Body of pancreas (tissue), 4 donors: Measurements from ENCODE around the gene ITPK1. TPM values are rescaled to one million over a fixed set of nuclear protein-coding genes. Genes with fewer than 3 reads are reported as not detected.

Experiments
- ATAC-seq: fragments of 150-250 bp; one replicate; pipeline ENCODE4 v1.9.1; 2016
- DNase-seq, 4 donors: peaks; one replicate each; pipeline ENCODE4 v3.0.0-alpha.2; 2019
- H3K27ac ChIP-seq, 4 donors: fragments of 200-600 bp; sonication (generic); 1 replicate in 3 of 4; 2 replicates in 1 of 4; pipeline versions ENCODE4 v1.5.1 to v1.6.1; 2016 to 2019; ENCODE audit warnings: mild to moderate bottlenecking in 1 of 4, mixed read lengths in 1 of 4, moderate library complexity in 1 of 4
- H3K27me3 ChIP-seq, 2 donors: fragments of 200-600 bp; sonication (generic); one replicate each; pipeline ENCODE4 v1.6.0; 2016; ENCODE audit warnings: mild to moderate bottlenecking in 1 of 2
- H3K36me3 ChIP-seq, 2 donors: fragments of 200-600 bp; sonication (generic); replicated peaks in 1 of 2; 2 replicates each; pipeline ENCODE4 v1.5.1; 2016; ENCODE audit warnings: low read depth in 2 of 2; ENCODE audit not compliant: insufficient read depth in 1 of 2
- H3K4me1 ChIP-seq: fragments of 200-600 bp; sonication (generic); one replicate; pipeline ENCODE4 v1.6.0; 2016
- H3K4me3 ChIP-seq, 2 donors: fragments of 200-600 bp; sonication (generic); 1 replicate in 1 of 2; 2 replicates in 1 of 2; pipeline ENCODE4 v1.5.1; 2016 to 2019
- H3K9me3 ChIP-seq, 3 donors: fragments of 200-600 bp; sonication (generic); 1 replicate in 2 of 3; 2 replicates in 1 of 3; pipeline ENCODE4 v1.5.1; 2016
- POLR2A ChIP-seq, 3 donors: fragments of 450-650 bp; IDR thresholded peaks; one replicate each; pipeline ENCODE4 v1.6.1; 2016; ENCODE audit warnings: antibody characterized with exemption in 3 of 3, mild to moderate bottlenecking in 2 of 3
- WGBS, 2 donors: methylation state at CpG; one replicate each; pipeline ENCODE4 v1.1.5; 2017; 5-methylcytosine and 5-hydroxymethylcytosine counted together
- intact Hi-C: fragments of 100-400 bp; cut with DNase I; formaldehyde crosslinking; loops from one replicate; pipeline ENCODE4 v1.15.1; 2023
- total RNA-seq, 2 donors: library from RNA; depleted of rRNA; stranded (reverse); fragments of >200 nt; gene quantifications; one replicate each; pipeline ENCODE4 v1.1.0, GENCODE V29; 2016
- TF ChIP-seq, protein P1 (sequence below), 7 experiments: fragments of 450-650 bp in 4 of 7; fragments of 200-600 bp in 3 of 7; sonication (generic) in 3 of 7; IDR thresholded peaks; one replicate each; pipeline ENCODE4 v1.5.1; 2016 to 2019; ENCODE audit warnings: antibody characterized with exemption in 7 of 7

The ITPK1 gene
- total RNA-seq, 2 donors from 2014 or later: 30.1 to 32.6 TPM

DNA sequence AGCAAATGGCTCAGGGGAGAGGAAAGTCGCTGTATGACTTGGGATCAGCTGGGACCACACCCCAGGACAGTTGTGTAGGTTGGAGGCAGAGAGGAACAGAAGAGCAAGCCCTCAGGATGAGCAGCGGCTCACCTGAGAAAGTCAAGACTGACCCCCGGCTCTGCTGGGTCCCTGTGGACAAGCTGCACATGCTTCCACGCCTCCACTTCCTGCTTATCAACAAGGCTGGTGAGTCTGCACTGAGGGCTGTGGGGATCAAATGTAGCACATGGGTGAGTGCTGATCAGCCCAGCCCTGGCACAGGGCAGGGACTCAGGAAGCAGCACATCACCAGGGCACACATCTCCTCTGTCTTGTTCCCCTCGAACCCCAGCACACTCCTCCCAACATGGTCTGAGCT is 100.7 kb downstream of the ITPK1 start:
- Histone ChIP-seq H3K27ac (no peak overlapping the region), H3K27me3 (no peaks in the 10 kb centered on the region), H3K4me1 (peaks cover 43% of the 10 kb centered on the region), H3K36me3 (no peaks in the 10 kb centered on the region), H3K9me3 (no peaks in the 10 kb centered on the region), H3K4me3 (no peak overlapping the region)
- intact Hi-C loops: no loop called here
- DNase-seq (no peak), ATAC-seq (no peak)
- TF ChIP-seq POLR2A (IDR thresholded peaks at IDR 0.05): no peak
- TF ChIP-seq, protein P1, sequence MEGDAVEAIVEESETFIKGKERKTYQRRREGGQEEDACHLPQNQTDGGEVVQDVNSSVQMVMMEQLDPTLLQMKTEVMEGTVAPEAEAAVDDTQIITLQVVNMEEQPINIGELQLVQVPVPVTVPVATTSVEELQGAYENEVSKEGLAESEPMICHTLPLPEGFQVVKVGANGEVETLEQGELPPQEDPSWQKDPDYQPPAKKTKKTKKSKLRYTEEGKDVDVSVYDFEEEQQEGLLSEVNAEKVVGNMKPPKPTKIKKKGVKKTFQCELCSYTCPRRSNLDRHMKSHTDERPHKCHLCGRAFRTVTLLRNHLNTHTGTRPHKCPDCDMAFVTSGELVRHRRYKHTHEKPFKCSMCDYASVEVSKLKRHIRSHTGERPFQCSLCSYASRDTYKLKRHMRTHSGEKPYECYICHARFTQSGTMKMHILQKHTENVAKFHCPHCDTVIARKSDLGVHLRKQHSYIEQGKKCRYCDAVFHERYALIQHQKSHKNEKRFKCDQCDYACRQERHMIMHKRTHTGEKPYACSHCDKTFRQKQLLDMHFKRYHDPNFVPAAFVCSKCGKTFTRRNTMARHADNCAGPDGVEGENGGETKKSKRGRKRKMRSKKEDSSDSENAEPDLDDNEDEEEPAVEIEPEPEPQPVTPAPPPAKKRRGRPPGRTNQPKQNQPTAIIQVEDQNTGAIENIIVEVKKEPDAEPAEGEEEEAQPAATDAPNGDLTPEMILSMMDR (IDR thresholded peaks at IDR 0.05): no peak
- 82 to 90% methylated on average over 5 of the region's 5 CpGs for WGBS, 2 donors

DNA sequence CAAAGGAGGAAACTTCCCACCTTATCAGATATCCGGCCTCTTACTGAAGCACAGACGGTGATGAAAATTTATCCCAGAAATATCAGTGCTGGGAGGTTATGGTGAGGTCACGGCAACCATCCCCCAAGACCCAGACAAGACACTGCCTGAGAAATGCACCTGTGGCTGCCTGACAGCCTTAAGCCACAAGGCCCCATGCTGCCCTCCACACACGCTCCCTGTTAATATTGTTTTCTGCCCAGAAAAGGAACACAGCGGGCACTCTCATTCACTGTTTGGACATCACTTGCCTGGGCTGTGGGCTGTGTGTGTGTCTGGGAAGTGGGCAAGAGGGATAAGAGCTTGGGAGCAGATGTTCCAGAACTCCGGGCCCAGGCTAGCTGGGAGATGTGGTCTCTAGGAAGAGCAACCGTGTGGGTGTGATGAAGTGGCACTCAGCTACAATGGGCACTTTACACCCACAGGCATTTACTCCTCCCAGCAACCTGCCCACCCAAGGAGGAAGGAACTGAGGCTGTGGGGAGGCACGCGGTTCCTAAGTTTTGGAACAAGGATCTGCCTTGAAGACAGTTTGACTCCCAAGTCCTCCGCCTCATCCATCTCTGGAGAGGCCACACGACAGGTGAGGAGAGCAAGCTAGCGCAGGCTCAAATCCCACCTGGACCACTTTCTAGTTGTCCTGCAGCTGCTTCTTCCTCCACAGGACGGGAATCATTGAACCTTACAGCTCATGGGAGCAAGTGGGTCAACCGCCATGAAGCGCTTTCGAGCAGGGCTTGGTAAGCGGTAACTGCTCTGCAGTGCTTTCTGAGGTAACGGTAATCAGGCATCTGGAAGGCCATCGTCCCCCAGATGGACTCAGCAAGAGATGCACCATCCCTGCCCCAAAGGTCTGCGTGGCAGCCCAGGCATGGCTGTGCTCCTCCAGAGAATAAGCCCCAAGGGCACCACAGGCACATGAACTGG is 101.4 kb downstream of the ITPK1 start:
- DNase-seq: no peak
- TF ChIP-seq, protein P1 (IDR thresholded peaks at IDR 0.05): no peak
- TF ChIP-seq POLR2A (IDR thresholded peaks at IDR 0.05): no peak
- H3K4me1 ChIP-seq: peaks cover 36% of the 10 kb centered on the region
- no peak overlapping the region for H3K27ac ChIP-seq
- no peak overlapping the region for H3K4me3 ChIP-seq
- H3K36me3 ChIP-seq: no peaks in the 10 kb centered on the region
- H3K27me3 ChIP-seq: no peaks in the 10 kb centered on the region
- H3K9me3 ChIP-seq: no peaks in the 10 kb centered on the region
- intact Hi-C loops: no loop called here
- 90 to 94% methylated on average over 16 to 20 of the region's 20 CpGs for WGBS, 2 donors
- ATAC-seq: no peak

- no peaks in the 10 kb centered on the region for H3K36me3 ChIP-seq
- H3K27ac ChIP-seq: no peak overlapping the region
- peaks cover 31% of the 10 kb centered on the region for H3K4me1 ChIP-seq
- DNase-seq: peak in 1 of 4 donors; percentile 46
- no peaks in the 10 kb centered on the region for H3K27me3 ChIP-seq
- no peaks in the 10 kb centered on the region for H3K9me3 ChIP-seq
- H3K4me3 ChIP-seq: no peak overlapping the region
- intact Hi-C loops: no loop called here
- no peak for ATAC-seq
- WGBS, 2 donors: 82 to 90% methylated on average over 4 to 9 of the region's 10 CpGs
- TF ChIP-seq, protein P1 (IDR thresholded peaks at IDR 0.05): no peak
- TF ChIP-seq POLR2A (IDR thresholded peaks at IDR 0.05): no peak
Measured at GRCh38 chr14:93012951-93013719, 102.6 kb downstream of the ITPK1 start.

DNA sequence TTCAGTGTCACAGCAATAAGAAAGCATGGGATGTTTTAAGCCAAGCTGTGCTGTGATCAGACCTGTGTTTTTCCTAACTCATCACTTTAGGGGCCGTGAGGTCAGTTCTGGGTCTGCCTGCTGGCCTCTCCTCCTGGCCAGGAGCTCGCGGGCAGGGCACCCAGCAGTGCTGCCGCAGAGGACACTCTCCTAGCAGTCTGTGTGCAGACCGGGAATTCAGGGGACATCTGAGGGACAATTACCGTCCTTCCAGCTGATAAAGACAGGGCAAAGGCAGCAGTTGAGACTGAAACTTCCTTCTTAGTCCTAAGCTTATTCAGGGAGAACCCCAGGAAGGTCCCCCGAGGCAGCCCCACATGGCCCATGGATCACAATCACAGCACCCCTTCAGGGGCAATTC is 103.2 kb downstream of the ITPK1 start:
- Histone ChIP-seq H3K36me3 (no peaks in the 10 kb centered on the region), H3K27me3 (no peaks in the 10 kb centered on the region), H3K4me3 (no peak overlapping the region), H3K9me3 (no peaks in the 10 kb centered on the region), H3K27ac (no peak overlapping the region), H3K4me1 (peaks cover 31% of the 10 kb centered on the region)
- intact Hi-C loops: no loop called here
- no peak for TF ChIP-seq POLR2A (IDR thresholded peaks at IDR 0.05)
- TF ChIP-seq, protein P1 (IDR thresholded peaks at IDR 0.05): no peak
- DNase-seq (no peak), ATAC-seq (no peak)
- 80 to 89% methylated on average over 2 to 7 of the region's 7 CpGs for WGBS, 2 donors
